Endothelial cell of umbilical vein (primary cell): ENCODE results near the gene PLEKHG1. TPM values are rescaled to one million over a fixed set of nuclear protein-coding genes. Genes with fewer than 3 reads are reported as not detected.

ENCODE experiments used
- BruUV-seq: library from RNA; stranded (reverse); fragments of 400-500 nt; replicated peaks from 2 replicates; lab custom pipeline; 2021; lab: Mats Ljungman, UMichigan
- CTCF ChIA-PET: fragments of 300-600, 350-600 bp; sonication (Branson Sonifier 250); formaldehyde crosslinking; loops from one replicate; lab custom pipeline; 2021; ENCODE audit warnings: antibody characterized with exemption, inconsistent platforms; lab: Charles Lee
- POLR2A ChIA-PET: fragments of 300-600, 350-600 bp; sonication (Branson Sonifier 250); formaldehyde crosslinking; loops from one replicate; lab custom pipeline; 2021; ENCODE audit warnings: antibody characterized with exemption, inconsistent platforms; lab: Charles Lee
- DNase-seq: peaks from one replicate; pipeline ENCODE4 v3.0.0-alpha.2; 2011; ENCODE audit warnings: low read depth, low spot score
- FAIRE-seq: peaks from 2 replicates; lab custom pipeline; 2011; peaks lifted over from hg19 to GRCh38; lab: Jason Lieb, UNC
- H2AFZ ChIP-seq: 2 replicates; pipeline ENCODE4 v1.6.0; 2012; ENCODE audit warnings: low read depth, low read length, control low read depth, inconsistent platforms
- H3K27ac ChIP-seq: 2 replicates; pipeline ENCODE4 v1.5.1; 2011; ENCODE audit warnings: low read depth, mild to moderate bottlenecking, control low read depth, low read length, moderate library complexity; ENCODE audit not compliant: insufficient read depth
- H3K27me3 ChIP-seq, 2 experiments: 2 replicates each; pipeline versions ENCODE4 v1.6.0 to v1.6.1; 2011; ENCODE audit warnings: low read length in 2 of 2, mixed read lengths in 1 of 2; ENCODE audit not compliant: control insufficient read depth in 2 of 2, insufficient read depth in 2 of 2
- H3K36me3 ChIP-seq, 2 experiments: 2 replicates in 1 of 2; 3 replicates in 1 of 2; pipeline ENCODE4 v1.5.1; 2011; ENCODE audit warnings: low read length in 2 of 2, mild to moderate bottlenecking in 1 of 2, moderate library complexity in 1 of 2; ENCODE audit not compliant: control insufficient read depth in 2 of 2, insufficient read depth in 2 of 2; ENCODE audit errors: extremely low read depth in 1 of 2
- H3K4me1 ChIP-seq: 3 replicates; pipeline ENCODE4 v1.5.1; 2011; ENCODE audit warnings: mild to moderate bottlenecking, low read length; ENCODE audit not compliant: control insufficient read depth, insufficient read depth; ENCODE audit errors: extremely low read depth
- H3K4me2 ChIP-seq: 2 replicates; pipeline ENCODE4 v1.6.1; 2011; ENCODE audit warnings: low read length, control low read depth, mixed read lengths; ENCODE audit not compliant: insufficient read depth
- H3K4me3 ChIP-seq, 3 experiments: fragments of 200-600 bp in 1 of 3; sonication (generic), shearing (Covaris generic) in 1 of 3; replicated peaks in 1 of 3; 2 replicates each; pipeline ENCODE4 v1.5.1; 2011 to 2016; ENCODE audit warnings: control low read depth in 3 of 3, low read length in 3 of 3, mild to moderate bottlenecking in 2 of 3, inconsistent platforms in 1 of 3, low read depth in 1 of 3, moderate library complexity in 1 of 3; ENCODE audit not compliant: insufficient read depth in 1 of 3
- H3K79me2 ChIP-seq: 2 replicates; pipeline ENCODE4 v1.6.0; 2012; ENCODE audit warnings: low read length, inconsistent platforms; ENCODE audit not compliant: control insufficient read depth, insufficient read depth
- H3K9ac ChIP-seq: replicated peaks from 2 replicates; pipeline ENCODE3; 2011; ENCODE audit warnings: low read length, control low read depth; ENCODE audit not compliant: insufficient read depth; ENCODE audit errors: extremely low read depth
- H3K9me1 ChIP-seq: replicated peaks from 3 replicates; pipeline ENCODE4 v1.6.0; 2011; ENCODE audit warnings: mild to moderate bottlenecking, low read length; ENCODE audit not compliant: control insufficient read depth, insufficient read depth; ENCODE audit errors: extremely low read depth
- H3K9me3 ChIP-seq: replicated peaks from 2 replicates; pipeline ENCODE4 v1.5.1; 2012; ENCODE audit warnings: low read length, inconsistent platforms; ENCODE audit not compliant: control insufficient read depth, insufficient read depth
- H4K20me1 ChIP-seq: replicated peaks from 2 replicates; pipeline ENCODE3; 2011; ENCODE audit warnings: mild to moderate bottlenecking, low read length; ENCODE audit not compliant: control insufficient read depth, insufficient read depth; ENCODE audit errors: extremely low read depth
- EZH2 ChIP-seq: IDR thresholded peaks from 2 replicates; pipeline ENCODE4 v1.6.1; 2012; ENCODE audit warnings: borderline replicate concordance, low read depth, mild to moderate bottlenecking, moderate library complexity, low read length, inconsistent platforms; ENCODE audit not compliant: severe bottlenecking
- GATA2 ChIP-seq: IDR thresholded peaks from 2 replicates; pipeline ENCODE4 v1.7.0; 2011; ENCODE audit warnings: low read depth, mild to moderate bottlenecking, moderate library complexity, mixed read lengths, low read length; ENCODE audit not compliant: insufficient read length, insufficient read depth
- JUN ChIP-seq: IDR thresholded peaks from 2 replicates; pipeline ENCODE4 v1.6.1; 2011; ENCODE audit warnings: borderline replicate concordance, low read depth; ENCODE audit not compliant: insufficient read length, insufficient read depth
- MYC ChIP-seq: IDR thresholded peaks from one replicate; pipeline ENCODE4 v1.6.1; 2011; ENCODE audit warnings: mild to moderate bottlenecking, low read depth, low read length
- POLR2A ChIP-seq: IDR thresholded peaks from 2 replicates; pipeline ENCODE4 v1.6.1; 2012; ENCODE audit warnings: low read depth, mild to moderate bottlenecking, control low read depth, low read length
- POLR2AphosphoS5 ChIP-seq: IDR thresholded peaks from 2 replicates; pipeline ENCODE4 v1.6.1; 2012; ENCODE audit warnings: low read depth, mild to moderate bottlenecking, control low read depth, low read length, moderate library complexity; ENCODE audit not compliant: insufficient read depth
- dilution Hi-C: fragments of 300-500 bp; cut with MboI; formaldehyde crosslinking; loops from one replicate; pipeline ENCODE4 v1.15.0; 2019; ENCODE audit warnings: low sequenced_read_pairs; ENCODE audit not compliant: extremely low pct_ligation_motif_present
- intact Hi-C: fragments of 100-400 bp; cut with micrococcal nuclease; formaldehyde crosslinking; loops from one replicate; pipeline ENCODE4 v1.10.0; 2022
- polyA plus RNA-seq, 4 experiments: library from polyadenylated mRNA; depleted of rRNA in 3 of 4; stranded (reverse) in 3 of 4; unstranded in 1 of 4; fragments of >200 nt; gene quantifications; 2 replicates each; pipeline versions ENCODE4 v1.2.1 to v1.2.3, GENCODE V29; 2011 to 2012; ENCODE audit warnings: missing spikeins in 1 of 4
- total RNA-seq: library from RNA; stranded (reverse); gene quantifications from 2 replicates; pipeline ENCODE4 v1.2.3, GENCODE V29; 2021
- TF ChIP-seq, protein P1 (sequence below), 2 donors: IDR thresholded peaks; 1 replicate in 1 of 2; 2 replicates in 1 of 2; pipeline ENCODE4 v1.5.1; 2011; ENCODE audit warnings: low read length in 2 of 2, mild to moderate bottlenecking in 2 of 2, moderate library complexity in 2 of 2, control low read depth in 1 of 2, inconsistent platforms in 1 of 2, low read depth in 1 of 2; ENCODE audit not compliant: insufficient read depth in 1 of 2; ENCODE audit errors: extremely low read depth in 1 of 2
- TF ChIP-seq, protein P2 (sequence below): IDR thresholded peaks from 2 replicates; pipeline ENCODE4 v1.6.1; 2011; ENCODE audit not compliant: insufficient read depth, insufficient read length

Gene PLEKHG1
- total and polyA plus RNA-seq, 2 donors (not counting 3 experiments of a cell fraction or from before 2014, with no cell fraction given) = 8.8 to 62.5 TPM

DNA sequence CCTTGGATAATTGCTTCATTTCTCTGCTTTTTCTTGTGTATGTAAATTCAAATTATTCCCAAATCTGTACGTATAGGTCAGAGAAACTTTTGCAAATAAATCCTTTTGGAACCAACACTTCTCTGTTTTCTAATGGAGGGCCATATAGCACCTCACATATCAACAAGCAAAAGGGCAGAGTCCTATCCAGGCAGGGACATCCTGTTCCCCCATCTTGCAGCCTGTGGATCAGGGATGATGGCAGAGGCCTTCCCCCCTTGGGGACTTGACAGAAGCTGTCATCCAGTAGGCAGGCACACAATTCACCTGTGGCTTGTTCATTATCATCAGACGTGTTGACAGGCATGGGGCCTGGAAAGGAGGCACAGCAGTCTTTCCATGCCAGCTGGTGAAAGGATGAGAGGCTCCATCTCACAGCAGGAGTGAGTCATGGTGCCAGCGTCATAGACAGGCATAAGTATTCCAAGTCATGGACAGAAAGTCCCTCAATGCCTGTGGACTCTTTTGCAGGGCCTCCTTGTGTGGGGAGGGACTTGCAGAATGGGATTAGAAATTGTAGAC is 31.8 kb upstream of the PLEKHG1 start:
- H3K9me1 ChIP-seq = no peaks in the 10 kb centered on the region
- no peak overlapping the region for H3K4me2 ChIP-seq
- CTCF ChIA-PET = no interaction called here
- H3K9ac ChIP-seq = no peak overlapping the region
- dilution Hi-C loops (no loop called here), intact Hi-C loops (no loop called here)
- BruUV-seq = no TSS peak
- no peaks in the 10 kb centered on the region for H3K79me2 ChIP-seq
- POLR2A ChIA-PET = no interaction called here
- H2AFZ ChIP-seq = no peak overlapping the region
- H3K9me3 ChIP-seq = no peaks in the 10 kb centered on the region
- FAIRE-seq = no peak
- no peak overlapping the region for H3K27ac ChIP-seq
- no peak for DNase-seq
- no peaks in the 10 kb centered on the region for H4K20me1 ChIP-seq
- H3K4me3 ChIP-seq = no peak overlapping the region
- no peaks in the 10 kb centered on the region for H3K4me1 ChIP-seq
- TF ChIP-seq GATA2 = no peak
- no peak for TF ChIP-seq EZH2
- TF ChIP-seq, protein P1, sequence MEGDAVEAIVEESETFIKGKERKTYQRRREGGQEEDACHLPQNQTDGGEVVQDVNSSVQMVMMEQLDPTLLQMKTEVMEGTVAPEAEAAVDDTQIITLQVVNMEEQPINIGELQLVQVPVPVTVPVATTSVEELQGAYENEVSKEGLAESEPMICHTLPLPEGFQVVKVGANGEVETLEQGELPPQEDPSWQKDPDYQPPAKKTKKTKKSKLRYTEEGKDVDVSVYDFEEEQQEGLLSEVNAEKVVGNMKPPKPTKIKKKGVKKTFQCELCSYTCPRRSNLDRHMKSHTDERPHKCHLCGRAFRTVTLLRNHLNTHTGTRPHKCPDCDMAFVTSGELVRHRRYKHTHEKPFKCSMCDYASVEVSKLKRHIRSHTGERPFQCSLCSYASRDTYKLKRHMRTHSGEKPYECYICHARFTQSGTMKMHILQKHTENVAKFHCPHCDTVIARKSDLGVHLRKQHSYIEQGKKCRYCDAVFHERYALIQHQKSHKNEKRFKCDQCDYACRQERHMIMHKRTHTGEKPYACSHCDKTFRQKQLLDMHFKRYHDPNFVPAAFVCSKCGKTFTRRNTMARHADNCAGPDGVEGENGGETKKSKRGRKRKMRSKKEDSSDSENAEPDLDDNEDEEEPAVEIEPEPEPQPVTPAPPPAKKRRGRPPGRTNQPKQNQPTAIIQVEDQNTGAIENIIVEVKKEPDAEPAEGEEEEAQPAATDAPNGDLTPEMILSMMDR (IDR thresholded peaks at IDR 0.05; ENCODE audit: extremely low read depth in 1 of 2, insufficient read depth in 1 of 2, low read depth in 1 of 2, low read length in 2 of 2) = no peak
- TF ChIP-seq JUN = no peak
- H3K27me3 ChIP-seq = peaks cover 8 to 12% of the 10 kb centered on the region in 2 experiments
- no peaks in the 10 kb centered on the region for H3K36me3 ChIP-seq

DNA sequence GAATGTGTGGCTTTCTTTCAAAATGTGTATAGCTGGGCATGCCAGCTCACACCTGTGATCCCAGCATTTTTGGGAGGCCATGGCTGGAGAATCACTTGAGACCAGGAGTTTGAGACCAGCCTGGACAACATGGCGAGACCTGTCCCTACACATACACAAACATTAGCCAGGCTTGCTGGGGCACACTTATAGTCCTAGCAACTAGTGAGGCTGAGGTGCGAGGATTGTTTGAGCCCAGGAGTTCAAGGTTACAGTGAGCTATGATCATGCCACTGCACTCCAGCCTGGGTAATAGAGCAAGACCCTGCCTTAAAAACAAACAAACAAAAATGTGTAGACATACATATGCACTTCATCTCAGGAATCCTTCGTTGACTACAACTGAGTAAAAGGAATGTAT is 31.1 kb upstream of the PLEKHG1 start:
- dilution Hi-C loops (no loop called here), intact Hi-C loops (no loop called here)
- no peak for DNase-seq
- Histone ChIP-seq H3K27ac (no peak overlapping the region), H2AFZ (no peak overlapping the region), H3K4me2 (no peak overlapping the region), H3K9ac (no peak overlapping the region), H3K4me3 (no peak overlapping the region), H3K9me1 (no peaks in the 10 kb centered on the region), H3K9me3 (no peaks in the 10 kb centered on the region), H4K20me1 (no peaks in the 10 kb centered on the region), H3K4me1 (no peaks in the 10 kb centered on the region), H3K79me2 (no peaks in the 10 kb centered on the region), H3K36me3 (no peaks in the 10 kb centered on the region), H3K27me3 (peaks cover 8 to 12% of the 10 kb centered on the region in 2 experiments)
- CTCF ChIA-PET = no interaction called here
- no peak for FAIRE-seq
- BruUV-seq = no TSS peak
- POLR2A ChIA-PET = no interaction called here
- TF ChIP-seq MYC = no peak
- TF ChIP-seq, protein P1 (IDR thresholded peaks at IDR 0.05; ENCODE audit: extremely low read depth in 1 of 2, insufficient read depth in 1 of 2, low read depth in 1 of 2, low read length in 2 of 2) = no peak
- no peak for TF ChIP-seq POLR2A
- TF ChIP-seq, protein P2, sequence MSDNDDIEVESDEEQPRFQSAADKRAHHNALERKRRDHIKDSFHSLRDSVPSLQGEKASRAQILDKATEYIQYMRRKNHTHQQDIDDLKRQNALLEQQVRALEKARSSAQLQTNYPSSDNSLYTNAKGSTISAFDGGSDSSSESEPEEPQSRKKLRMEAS = no peak
- no peak for TF ChIP-seq POLR2AphosphoS5
- no peak for TF ChIP-seq GATA2
